WTC11 (cell line): ENCODE data around the gene RGS7. TPM values are rescaled to one million over a fixed set of nuclear protein-coding genes. Genes with fewer than 3 reads are reported as not detected.

Experiments used
- ATAC-seq: fragments of 200-7000 bp; cut with Tn5 transposase; 2 replicates; pipeline ENCODE4 v1.10.0; 2021; ENCODE audit warnings: mild to moderate bottlenecking, moderate library complexity
- CTCF ChIA-PET: fragments of 300-600 bp; sonication (Branson Sonifier 250); formaldehyde crosslinking; loops from one replicate; lab custom pipeline; 2021; ENCODE audit warnings: antibody characterized with exemption; lab: Charles Lee
- POLR2A ChIA-PET: fragments of 350-600 bp; sonication (Branson Sonifier 250); formaldehyde crosslinking; loops from one replicate; lab custom pipeline; 2021; ENCODE audit warnings: antibody characterized with exemption; lab: Charles Lee
- DNase-seq: peaks from one replicate; pipeline ENCODE4 v3.0.0; 2021; ENCODE audit warnings: low spot score
- H3K27ac Mint-ChIP-seq: 2 replicates; pipeline ENCODE4 v1.8.0; 2021; ENCODE audit warnings: mixed read lengths
- H3K27me3 Mint-ChIP-seq: 2 replicates; pipeline ENCODE4 v1.8.0; 2021; ENCODE audit warnings: low read depth, mild to moderate bottlenecking, moderate library complexity, mixed read lengths
- H3K36me3 Mint-ChIP-seq: 2 replicates; pipeline ENCODE4 v1.8.0; 2021; ENCODE audit warnings: mixed read lengths
- H3K4me1 Mint-ChIP-seq: 2 replicates; pipeline ENCODE4 v1.8.0; 2022; ENCODE audit warnings: mixed read lengths
- H3K4me3 Mint-ChIP-seq: 2 replicates; pipeline ENCODE4 v1.8.0; 2021; ENCODE audit warnings: mild to moderate bottlenecking, moderate library complexity, mixed read lengths
- H3K9me3 Mint-ChIP-seq: 2 replicates; pipeline ENCODE4 v1.8.0; 2021; ENCODE audit warnings: mixed read lengths
- CREB1 ChIP-seq: sonication (generic); formaldehyde crosslinking; IDR thresholded peaks from 2 replicates; pipeline ENCODE4 v1.8.0; 2023; ENCODE audit warnings: mild to moderate bottlenecking, missing genetic modification reagents
- CTCF ChIP-seq: fragments of 200-600 bp; IDR thresholded peaks from 2 replicates; pipeline ENCODE4 v1.8.0; 2022; ENCODE audit warnings: antibody characterized with exemption
- EMX1 ChIP-seq: fragments of 250-450 bp; sonication (Bioruptor Pico); IDR thresholded peaks from 2 replicates; pipeline ENCODE4 v1.8.0; 2021; ENCODE audit warnings: mild to moderate bottlenecking
- FOXJ3 ChIP-seq: sonication (generic); formaldehyde crosslinking; IDR thresholded peaks from 2 replicates; pipeline ENCODE4 v1.9.0; 2021; ENCODE audit warnings: missing genetic modification reagents, mild to moderate bottlenecking, borderline replicate concordance
- IRF2 ChIP-seq: sonication (generic); formaldehyde crosslinking; IDR thresholded peaks from 2 replicates; pipeline ENCODE4 v1.8.0; 2022; ENCODE audit warnings: low read depth, missing genetic modification reagents, borderline replicate concordance
- JUN ChIP-seq: sonication (generic); formaldehyde crosslinking; IDR thresholded peaks from 2 replicates; pipeline ENCODE4 v1.8.0; 2023; ENCODE audit warnings: mild to moderate bottlenecking, missing genetic modification reagents
- NFYB ChIP-seq: sonication (generic); formaldehyde crosslinking; conservative IDR thresholded peaks from 2 replicates; pipeline ENCODE4 v1.8.0; 2022; ENCODE audit warnings: low read depth, missing genetic modification reagents
- NR1H2 ChIP-seq: sonication (generic); formaldehyde crosslinking; IDR thresholded peaks from 2 replicates; pipeline ENCODE4 v1.9.0; 2021; ENCODE audit warnings: mild to moderate bottlenecking, moderate library complexity, missing genetic modification reagents
- NR2C2 ChIP-seq: sonication (generic); formaldehyde crosslinking; IDR thresholded peaks from 2 replicates; pipeline ENCODE4 v1.8.0; 2022; ENCODE audit warnings: mild to moderate bottlenecking, missing genetic modification reagents
- PRDM15 ChIP-seq: sonication (generic); formaldehyde crosslinking; IDR thresholded peaks from 2 replicates; pipeline ENCODE4 v1.8.0; 2022; ENCODE audit warnings: missing genetic modification reagents
- PREB ChIP-seq: sonication (generic); formaldehyde crosslinking; IDR thresholded peaks from 2 replicates; pipeline ENCODE4 v1.8.1; 2022; ENCODE audit warnings: mild to moderate bottlenecking, missing genetic modification reagents, moderate library complexity, borderline replicate concordance
- RELA ChIP-seq: sonication (generic); formaldehyde crosslinking; IDR thresholded peaks from 2 replicates; pipeline ENCODE4 v1.8.1; 2022; ENCODE audit warnings: missing genetic modification reagents, mild to moderate bottlenecking, borderline replicate concordance
- SMAD3 ChIP-seq: sonication (generic); formaldehyde crosslinking; IDR thresholded peaks from 2 replicates; pipeline ENCODE4 v1.8.0; 2022; ENCODE audit warnings: missing genetic modification reagents, mild to moderate bottlenecking, borderline replicate concordance
- TEAD4 ChIP-seq: sonication (generic); formaldehyde crosslinking; IDR thresholded peaks from 2 replicates; pipeline ENCODE4 v1.8.0; 2022; ENCODE audit warnings: mild to moderate bottlenecking, missing genetic modification reagents
- ZNF219 ChIP-seq: sonication (generic); formaldehyde crosslinking; IDR thresholded peaks from 2 replicates; pipeline ENCODE4 v1.8.0; 2023; ENCODE audit warnings: missing genetic modification reagents, mild to moderate bottlenecking, borderline replicate concordance
- ZNF423 ChIP-seq: fragments of 250-450 bp; sonication (Bioruptor Pico); IDR thresholded peaks from 2 replicates; pipeline ENCODE4 v2.1.2; 2022; ENCODE audit warnings: mild to moderate bottlenecking, moderate library complexity
- ZNF671 ChIP-seq: fragments of 250-450 bp; sonication (Bioruptor Pico); IDR thresholded peaks from 2 replicates; pipeline ENCODE4 v1.8.0; 2021; ENCODE audit warnings: mild to moderate bottlenecking
- total RNA-seq: library from RNA; stranded (reverse); gene quantifications from 3 replicates; pipeline ENCODE4 v1.2.3, GENCODE V29; 2021
- TF ChIP-seq, protein P1 (sequence below): fragments of 250-450 bp; sonication (Bioruptor Pico); IDR thresholded peaks from 2 replicates; pipeline ENCODE4 v1.9.0; 2021; ENCODE audit warnings: mild to moderate bottlenecking
- TF ChIP-seq, protein P2 (sequence below): sonication (generic); formaldehyde crosslinking; IDR thresholded peaks from 2 replicates; pipeline ENCODE4 v1.8.1; 2022; ENCODE audit warnings: low read depth, missing genetic modification reagents, borderline replicate concordance
- TF ChIP-seq, protein P3 (sequence below): sonication (generic); formaldehyde crosslinking; IDR thresholded peaks from 2 replicates; pipeline ENCODE4 v1.8.1; 2023; ENCODE audit warnings: mild to moderate bottlenecking, moderate library complexity, missing genetic modification reagents
- TF ChIP-seq, protein P4 (sequence below): sonication (generic); formaldehyde crosslinking; IDR thresholded peaks from 2 replicates; pipeline ENCODE4 v1.8.1; 2023; ENCODE audit warnings: mild to moderate bottlenecking, missing genetic modification reagents, borderline replicate concordance
- TF ChIP-seq, protein P5 (sequence below): sonication (generic); formaldehyde crosslinking; IDR thresholded peaks from 2 replicates; pipeline ENCODE4 v1.8.0; 2023; ENCODE audit warnings: missing genetic modification reagents

The RGS7 gene
- total RNA-seq, 1 experiment from 2014 or later = 1.2 TPM

GRCh38 chr1:240866724-240867123, 490.3 kb downstream of the RGS7 start:
- no peak for DNase-seq
- Mint-ChIP-seq H3K27ac (no peak overlapping the region), H3K4me3 (no peak overlapping the region), H3K27me3 (no peaks in the 10 kb centered on the region), H3K36me3 (no peaks in the 10 kb centered on the region), H3K9me3 (no peaks in the 10 kb centered on the region), H3K4me1 (0 out of 2 replicates have a peak, but pooled peaks cover 3% of the 10 kb centered on the region)
- no peak for ATAC-seq
- CTCF ChIA-PET = no interaction called here
- no peak for TF ChIP-seq JUN (CRISPR knock-in tag)
- no peak for TF ChIP-seq FOXJ3 (CRISPR knock-in tag)
- TF ChIP-seq NR2C2 (CRISPR knock-in tag) = no peak
- no peak for TF ChIP-seq SMAD3
- no peak for TF ChIP-seq RELA (CRISPR knock-in tag)
- TF ChIP-seq ZNF671 (CRISPR knock-in tag) = no peak
- no peak for TF ChIP-seq TEAD4 (CRISPR knock-in tag)
- no peak for TF ChIP-seq IRF2 (CRISPR knock-in tag)
- no peak for TF ChIP-seq CREB1
- TF ChIP-seq PREB (CRISPR knock-in tag) = no peak
- TF ChIP-seq, protein P1, sequence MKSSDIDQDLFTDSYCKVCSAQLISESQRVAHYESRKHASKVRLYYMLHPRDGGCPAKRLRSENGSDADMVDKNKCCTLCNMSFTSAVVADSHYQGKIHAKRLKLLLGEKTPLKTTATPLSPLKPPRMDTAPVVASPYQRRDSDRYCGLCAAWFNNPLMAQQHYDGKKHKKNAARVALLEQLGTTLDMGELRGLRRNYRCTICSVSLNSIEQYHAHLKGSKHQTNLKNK (CRISPR knock-in tag) = no peak
- TF ChIP-seq NFYB (CRISPR knock-in tag) = no peak
- TF ChIP-seq, protein P2, sequence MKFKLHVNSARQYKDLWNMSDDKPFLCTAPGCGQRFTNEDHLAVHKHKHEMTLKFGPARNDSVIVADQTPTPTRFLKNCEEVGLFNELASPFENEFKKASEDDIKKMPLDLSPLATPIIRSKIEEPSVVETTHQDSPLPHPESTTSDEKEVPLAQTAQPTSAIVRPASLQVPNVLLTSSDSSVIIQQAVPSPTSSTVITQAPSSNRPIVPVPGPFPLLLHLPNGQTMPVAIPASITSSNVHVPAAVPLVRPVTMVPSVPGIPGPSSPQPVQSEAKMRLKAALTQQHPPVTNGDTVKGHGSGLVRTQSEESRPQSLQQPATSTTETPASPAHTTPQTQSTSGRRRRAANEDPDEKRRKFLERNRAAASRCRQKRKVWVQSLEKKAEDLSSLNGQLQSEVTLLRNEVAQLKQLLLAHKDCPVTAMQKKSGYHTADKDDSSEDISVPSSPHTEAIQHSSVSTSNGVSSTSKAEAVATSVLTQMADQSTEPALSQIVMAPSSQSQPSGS (CRISPR knock-in tag) = no peak
- TF ChIP-seq, protein P3, sequence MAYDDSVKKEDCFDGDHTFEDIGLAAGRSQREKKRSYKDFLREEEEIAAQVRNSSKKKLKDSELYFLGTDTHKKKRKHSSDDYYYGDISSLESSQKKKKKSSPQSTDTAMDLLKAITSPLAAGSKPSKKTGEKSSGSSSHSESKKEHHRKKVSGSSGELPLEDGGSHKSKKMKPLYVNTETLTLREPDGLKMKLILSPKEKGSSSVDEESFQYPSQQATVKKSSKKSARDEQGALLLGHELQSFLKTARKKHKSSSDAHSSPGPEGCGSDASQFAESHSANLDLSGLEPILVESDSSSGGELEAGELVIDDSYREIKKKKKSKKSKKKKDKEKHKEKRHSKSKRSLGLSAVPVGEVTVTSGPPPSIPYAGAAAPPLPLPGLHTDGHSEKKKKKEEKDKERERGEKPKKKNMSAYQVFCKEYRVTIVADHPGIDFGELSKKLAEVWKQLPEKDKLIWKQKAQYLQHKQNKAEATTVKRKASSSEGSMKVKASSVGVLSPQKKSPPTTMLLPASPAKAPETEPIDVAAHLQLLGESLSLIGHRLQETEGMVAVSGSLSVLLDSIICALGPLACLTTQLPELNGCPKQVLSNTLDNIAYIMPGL = no peak
- no peak for TF ChIP-seq ZNF219 (CRISPR knock-in tag)
- POLR2A ChIA-PET = no interaction called here

DNA sequence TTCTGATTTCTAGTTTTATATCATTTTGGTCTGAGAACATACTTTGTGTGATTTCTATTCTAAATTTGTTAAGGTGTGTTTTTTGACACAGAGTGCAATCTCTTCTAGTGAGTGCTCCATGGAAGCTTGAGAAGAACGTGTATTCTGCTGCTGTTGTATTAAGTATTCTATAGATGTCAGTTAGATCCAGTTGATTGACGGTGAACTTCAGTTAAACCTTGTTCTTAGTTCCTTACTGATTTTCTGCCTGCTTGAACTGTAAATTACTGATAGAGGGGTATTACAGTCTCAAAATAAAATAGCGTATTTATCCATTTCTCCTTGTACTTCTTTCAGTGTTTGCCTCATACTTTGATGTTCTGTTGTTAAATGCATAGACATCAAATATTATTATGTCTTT, 497.0 kb downstream of the RGS7 start:
- Mint-ChIP-seq H3K36me3 (no peaks in the 10 kb centered on the region), H3K27ac (no peak overlapping the region), H3K4me3 (no peak overlapping the region), H3K9me3 (no peaks in the 10 kb centered on the region), H3K27me3 (no peaks in the 10 kb centered on the region), H3K4me1 (no peaks in the 10 kb centered on the region)
- POLR2A ChIA-PET = no interaction called here
- DNase-seq (no peak), ATAC-seq (no peak)
- CTCF ChIA-PET = no interaction called here
- TF ChIP-seq NR1H2 (CRISPR knock-in tag) (no peak), EMX1 (CRISPR knock-in tag) (no peak), PRDM15 (CRISPR knock-in tag) (no peak), ZNF671 (CRISPR knock-in tag) (no peak), ZNF423 (no peak), CTCF (no peak)
- TF ChIP-seq, protein P4, sequence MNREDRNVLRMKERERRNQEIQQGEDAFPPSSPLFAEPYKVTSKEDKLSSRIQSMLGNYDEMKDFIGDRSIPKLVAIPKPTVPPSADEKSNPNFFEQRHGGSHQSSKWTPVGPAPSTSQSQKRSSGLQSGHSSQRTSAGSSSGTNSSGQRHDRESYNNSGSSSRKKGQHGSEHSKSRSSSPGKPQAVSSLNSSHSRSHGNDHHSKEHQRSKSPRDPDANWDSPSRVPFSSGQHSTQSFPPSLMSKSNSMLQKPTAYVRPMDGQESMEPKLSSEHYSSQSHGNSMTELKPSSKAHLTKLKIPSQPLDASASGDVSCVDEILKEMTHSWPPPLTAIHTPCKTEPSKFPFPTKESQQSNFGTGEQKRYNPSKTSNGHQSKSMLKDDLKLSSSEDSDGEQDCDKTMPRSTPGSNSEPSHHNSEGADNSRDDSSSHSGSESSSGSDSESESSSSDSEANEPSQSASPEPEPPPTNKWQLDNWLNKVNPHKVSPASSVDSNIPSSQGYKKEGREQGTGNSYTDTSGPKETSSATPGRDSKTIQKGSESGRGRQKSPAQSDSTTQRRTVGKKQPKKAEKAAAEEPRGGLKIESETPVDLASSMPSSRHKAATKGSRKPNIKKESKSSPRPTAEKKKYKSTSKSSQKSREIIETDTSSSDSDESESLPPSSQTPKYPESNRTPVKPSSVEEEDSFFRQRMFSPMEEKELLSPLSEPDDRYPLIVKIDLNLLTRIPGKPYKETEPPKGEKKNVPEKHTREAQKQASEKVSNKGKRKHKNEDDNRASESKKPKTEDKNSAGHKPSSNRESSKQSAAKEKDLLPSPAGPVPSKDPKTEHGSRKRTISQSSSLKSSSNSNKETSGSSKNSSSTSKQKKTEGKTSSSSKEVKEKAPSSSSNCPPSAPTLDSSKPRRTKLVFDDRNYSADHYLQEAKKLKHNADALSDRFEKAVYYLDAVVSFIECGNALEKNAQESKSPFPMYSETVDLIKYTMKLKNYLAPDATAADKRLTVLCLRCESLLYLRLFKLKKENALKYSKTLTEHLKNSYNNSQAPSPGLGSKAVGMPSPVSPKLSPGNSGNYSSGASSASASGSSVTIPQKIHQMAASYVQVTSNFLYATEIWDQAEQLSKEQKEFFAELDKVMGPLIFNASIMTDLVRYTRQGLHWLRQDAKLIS (CRISPR knock-in tag) = no peak
- TF ChIP-seq, protein P5, sequence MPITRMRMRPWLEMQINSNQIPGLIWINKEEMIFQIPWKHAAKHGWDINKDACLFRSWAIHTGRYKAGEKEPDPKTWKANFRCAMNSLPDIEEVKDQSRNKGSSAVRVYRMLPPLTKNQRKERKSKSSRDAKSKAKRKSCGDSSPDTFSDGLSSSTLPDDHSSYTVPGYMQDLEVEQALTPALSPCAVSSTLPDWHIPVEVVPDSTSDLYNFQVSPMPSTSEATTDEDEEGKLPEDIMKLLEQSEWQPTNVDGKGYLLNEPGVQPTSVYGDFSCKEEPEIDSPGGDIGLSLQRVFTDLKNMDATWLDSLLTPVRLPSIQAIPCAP (CRISPR knock-in tag) = no peak
